HEK293 (cell line): ENCODE measurements around the gene LHX5.

Source experiments
- CTCF ChIA-PET: fragments of 350-600 bp; formaldehyde crosslinking; extraction: SDS; loops from one replicate; lab custom pipeline; 2021; ENCODE audit warnings: antibody characterized with exemption; lab: Yijun Ruan, JAX
- POLR2A ChIA-PET: fragments of 300-600 bp; formaldehyde crosslinking; extraction: SDS; loops from one replicate; lab custom pipeline; 2020; ENCODE audit warnings: antibody characterized with exemption, inconsistent platforms; lab: Yijun Ruan, JAX
- H3K27ac ChIP-seq: fragments of 200-500 bp; sonication (Bioruptor generic); 2 replicates; pipeline ENCODE4 v1.5.1; 2014; ENCODE audit warnings: low read depth, low read length, control low read depth, inconsistent platforms; ENCODE audit errors: extremely low read depth
- H3K36me3 ChIP-seq, 2 experiments: fragments of 200-500 bp in 1 of 2; sonication (Bioruptor generic) in 1 of 2; 1 replicate in 1 of 2; 2 replicates in 1 of 2; pipeline ENCODE4 v1.5.1; 2014 to 2017; ENCODE audit warnings: inconsistent platforms in 2 of 2, low read length in 2 of 2; ENCODE audit not compliant: control insufficient read depth in 2 of 2, insufficient read depth in 1 of 2
- H3K4me1 ChIP-seq: fragments of 200-500 bp; sonication (Bioruptor generic); 2 replicates; pipeline ENCODE4 v1.5.1; 2014; ENCODE audit warnings: mild to moderate bottlenecking, low read length, inconsistent platforms; ENCODE audit not compliant: control insufficient read depth, insufficient read depth
- H3K4me3 ChIP-seq: 2 replicates; pipeline ENCODE4 v1.5.1; 2011; ENCODE audit warnings: low read depth, mild to moderate bottlenecking, control low read depth, low read length, moderate library complexity
- H3K9me3 ChIP-seq: fragments of 200-500 bp; sonication (Bioruptor generic); 2 replicates; pipeline ENCODE4 v1.5.1; 2014; ENCODE audit warnings: low read depth, low read length, inconsistent platforms; ENCODE audit not compliant: control insufficient read depth, insufficient read depth
- GLI4 ChIP-seq: fragments of 450-650 bp; formaldehyde crosslinking; IDR thresholded peaks from 2 replicates; pipeline ENCODE4 v1.5.1; 2016; ENCODE audit warnings: missing biosample characterization, missing genetic modification characterization
- SCRT1 ChIP-seq: fragments of 450-650 bp; formaldehyde crosslinking; IDR thresholded peaks from 2 replicates; pipeline ENCODE4 v1.5.1; 2016; ENCODE audit warnings: missing biosample characterization, missing genetic modification characterization, borderline replicate concordance
- SCRT2 ChIP-seq: fragments of 450-650 bp; formaldehyde crosslinking; IDR thresholded peaks from 2 replicates; pipeline ENCODE4 v1.5.1; 2016; ENCODE audit warnings: missing biosample characterization, missing genetic modification characterization
- ZBTB17 ChIP-seq: fragments of 450-650 bp; formaldehyde crosslinking; IDR thresholded peaks from 2 replicates; pipeline ENCODE4 v1.5.1; 2016; ENCODE audit warnings: missing biosample characterization, missing genetic modification characterization
- ZNF157 ChIP-seq: fragments of 450-650 bp; formaldehyde crosslinking; IDR thresholded peaks from 2 replicates; pipeline ENCODE4 v1.5.1; 2016; ENCODE audit warnings: missing biosample characterization, missing genetic modification characterization
- ZNF16 ChIP-seq: fragments of 450-650 bp; formaldehyde crosslinking; IDR thresholded peaks from 2 replicates; pipeline ENCODE4 v1.5.1; 2016; ENCODE audit warnings: low read depth, missing biosample characterization, missing genetic modification characterization
- ZNF302 ChIP-seq: fragments of 450-650 bp; formaldehyde crosslinking; IDR thresholded peaks from 2 replicates; pipeline ENCODE4 v1.5.1; 2016; ENCODE audit warnings: missing biosample characterization, missing genetic modification characterization, low read depth
- ZNF335 ChIP-seq: fragments of 450-650 bp; formaldehyde crosslinking; conservative IDR thresholded peaks from 2 replicates; pipeline ENCODE4 v1.5.1; 2016; ENCODE audit warnings: missing biosample characterization, missing genetic modification characterization
- ZNF549 ChIP-seq: fragments of 450-650 bp; IDR thresholded peaks from 2 replicates; pipeline ENCODE4 v1.5.1; 2018; ENCODE audit warnings: missing biosample characterization, missing genetic modification characterization, mild to moderate bottlenecking, inconsistent platforms, moderate library complexity
- ZNF626 ChIP-seq: fragments of 450-650 bp; sonication (Bioruptor Pico); formaldehyde crosslinking; IDR thresholded peaks from 2 replicates; pipeline ENCODE4 v1.5.1; 2018; ENCODE audit warnings: missing biosample characterization, missing genetic modification characterization, inconsistent platforms
- ZSCAN30 ChIP-seq: fragments of 450-650 bp; IDR thresholded peaks from 2 replicates; pipeline ENCODE4 v1.5.1; 2018; ENCODE audit warnings: missing biosample characterization, mild to moderate bottlenecking, missing genetic modification characterization, moderate library complexity
- TF ChIP-seq, protein P1 (sequence below): fragments of 450-650 bp; formaldehyde crosslinking; IDR thresholded peaks from 2 replicates; pipeline ENCODE4 v1.5.1; 2016; ENCODE audit warnings: missing biosample characterization, missing genetic modification characterization
- TF ChIP-seq, protein P2 (sequence below): fragments of 450-650 bp; formaldehyde crosslinking; IDR thresholded peaks from 2 replicates; pipeline ENCODE4 v1.5.1; 2016; ENCODE audit warnings: missing biosample characterization, missing genetic modification characterization, borderline replicate concordance
- TF ChIP-seq, protein P3 (sequence below): fragments of 450-650 bp; formaldehyde crosslinking; IDR thresholded peaks from 2 replicates; pipeline ENCODE4 v1.5.1; 2016; ENCODE audit warnings: missing biosample characterization, missing genetic modification characterization

LHX5 gene

DNA sequence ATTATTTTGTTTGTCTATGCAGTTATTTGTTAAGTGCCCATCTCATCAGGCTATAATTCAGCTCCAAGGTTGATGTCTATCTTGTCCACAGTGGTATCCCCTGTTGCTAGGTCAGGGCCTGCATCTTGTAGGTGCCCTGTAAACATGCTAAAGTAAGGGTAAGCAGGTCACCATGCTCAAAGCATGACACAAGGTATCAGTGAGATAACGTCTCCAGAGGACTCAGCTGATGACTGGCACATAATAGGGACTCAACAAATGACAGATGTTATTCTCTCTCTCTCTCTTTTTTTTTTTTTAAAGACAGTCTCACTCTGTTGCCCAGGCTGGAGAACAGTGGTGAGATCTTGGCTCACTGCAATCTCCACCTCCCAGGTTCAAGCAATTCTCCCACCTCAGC is 47.2 kb downstream of the LHX5 start:
- H3K4me3 ChIP-seq = no peak overlapping the region
- no peak for TF ChIP-seq ZNF16 (tag by site-specific recombination)
- no peak for TF ChIP-seq ZNF157 (tag by site-specific recombination)
- TF ChIP-seq, all 188 proteins: peak for 0
- H3K4me1 ChIP-seq = no peaks in the 10 kb centered on the region
- no peak overlapping the region for H3K27ac ChIP-seq
- ChIA-PET POLR2A (no interaction called here), CTCF (interaction anchor here (0.6 to 1.9 kb wide), 21 partner anchors 10 to 814 kb away, joined by 3 to 21 read pairs (median 5); no protein-coding TSS in a partner anchor)
- H3K36me3 ChIP-seq = peaks cover 0 to 4% of the 10 kb centered on the region in 2 experiments; a peak in 1 of 3 replicates
- no peaks in the 10 kb centered on the region for H3K9me3 ChIP-seq

DNA sequence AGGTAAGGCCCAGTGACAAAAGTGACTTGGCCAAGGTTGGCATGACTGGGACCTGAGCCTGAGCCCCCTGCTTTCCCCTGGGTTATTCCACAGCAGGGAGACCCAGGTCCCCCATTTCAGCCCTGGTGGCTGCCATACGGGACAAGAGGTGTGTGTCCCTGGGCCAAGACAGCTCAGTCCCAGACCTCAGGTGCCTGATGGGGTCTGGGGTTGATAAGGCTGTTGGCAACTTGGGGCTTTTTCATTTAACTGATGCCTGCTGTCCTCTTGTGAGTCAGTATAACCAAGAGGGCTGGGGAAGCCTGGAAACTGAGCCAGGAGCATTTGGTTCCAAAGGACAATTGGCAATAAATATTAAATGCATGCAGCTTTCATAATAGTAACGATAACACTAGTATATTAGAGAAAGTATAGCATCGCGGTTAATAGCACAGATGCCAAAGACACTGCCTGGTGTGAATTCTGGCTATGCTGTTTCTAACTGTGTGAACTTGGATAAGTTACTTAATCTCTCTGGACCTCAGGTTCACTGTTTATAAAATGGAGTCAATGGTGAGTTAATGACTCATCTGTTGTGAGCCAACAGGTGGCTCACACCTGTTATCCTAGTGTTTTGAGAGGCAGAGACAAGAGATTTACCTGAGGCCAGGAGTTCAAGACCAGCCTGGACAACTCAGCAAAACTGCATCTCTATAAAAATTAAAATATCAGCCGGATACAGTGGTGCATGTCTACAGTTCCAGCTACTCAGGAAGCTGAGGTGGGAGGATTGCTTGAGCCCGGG is 48.6 kb downstream of the LHX5 start:
- H3K9me3 ChIP-seq = no peaks in the 10 kb centered on the region
- peak; percentile 99 for TF ChIP-seq SCRT2
- no peak for TF ChIP-seq ZBTB17
- TF ChIP-seq GLI4 (tag by site-specific recombination) = no peak
- TF ChIP-seq, protein P1, sequence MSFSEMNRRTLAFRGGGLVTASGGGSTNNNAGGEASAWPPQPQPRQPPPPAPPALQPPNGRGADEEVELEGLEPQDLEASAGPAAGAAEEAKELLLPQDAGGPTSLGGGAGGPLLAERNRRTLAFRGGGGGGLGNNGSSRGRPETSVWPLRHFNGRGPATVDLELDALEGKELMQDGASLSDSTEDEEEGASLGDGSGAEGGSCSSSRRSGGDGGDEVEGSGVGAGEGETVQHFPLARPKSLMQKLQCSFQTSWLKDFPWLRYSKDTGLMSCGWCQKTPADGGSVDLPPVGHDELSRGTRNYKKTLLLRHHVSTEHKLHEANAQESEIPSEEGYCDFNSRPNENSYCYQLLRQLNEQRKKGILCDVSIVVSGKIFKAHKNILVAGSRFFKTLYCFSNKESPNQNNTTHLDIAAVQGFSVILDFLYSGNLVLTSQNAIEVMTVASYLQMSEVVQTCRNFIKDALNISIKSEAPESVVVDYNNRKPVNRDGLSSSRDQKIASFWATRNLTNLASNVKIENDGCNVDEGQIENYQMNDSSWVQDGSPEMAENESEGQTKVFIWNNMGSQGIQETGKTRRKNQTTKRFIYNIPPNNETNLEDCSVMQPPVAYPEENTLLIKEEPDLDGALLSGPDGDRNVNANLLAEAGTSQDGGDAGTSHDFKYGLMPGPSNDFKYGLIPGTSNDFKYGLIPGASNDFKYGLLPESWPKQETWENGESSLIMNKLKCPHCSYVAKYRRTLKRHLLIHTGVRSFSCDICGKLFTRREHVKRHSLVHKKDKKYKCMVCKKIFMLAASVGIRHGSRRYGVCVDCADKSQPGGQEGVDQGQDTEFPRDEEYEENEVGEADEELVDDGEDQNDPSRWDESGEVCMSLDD (tag by site-specific recombination) = no peak
- TF ChIP-seq ZNF626 (tag by site-specific recombination) = no peak
- TF ChIP-seq, protein P2, sequence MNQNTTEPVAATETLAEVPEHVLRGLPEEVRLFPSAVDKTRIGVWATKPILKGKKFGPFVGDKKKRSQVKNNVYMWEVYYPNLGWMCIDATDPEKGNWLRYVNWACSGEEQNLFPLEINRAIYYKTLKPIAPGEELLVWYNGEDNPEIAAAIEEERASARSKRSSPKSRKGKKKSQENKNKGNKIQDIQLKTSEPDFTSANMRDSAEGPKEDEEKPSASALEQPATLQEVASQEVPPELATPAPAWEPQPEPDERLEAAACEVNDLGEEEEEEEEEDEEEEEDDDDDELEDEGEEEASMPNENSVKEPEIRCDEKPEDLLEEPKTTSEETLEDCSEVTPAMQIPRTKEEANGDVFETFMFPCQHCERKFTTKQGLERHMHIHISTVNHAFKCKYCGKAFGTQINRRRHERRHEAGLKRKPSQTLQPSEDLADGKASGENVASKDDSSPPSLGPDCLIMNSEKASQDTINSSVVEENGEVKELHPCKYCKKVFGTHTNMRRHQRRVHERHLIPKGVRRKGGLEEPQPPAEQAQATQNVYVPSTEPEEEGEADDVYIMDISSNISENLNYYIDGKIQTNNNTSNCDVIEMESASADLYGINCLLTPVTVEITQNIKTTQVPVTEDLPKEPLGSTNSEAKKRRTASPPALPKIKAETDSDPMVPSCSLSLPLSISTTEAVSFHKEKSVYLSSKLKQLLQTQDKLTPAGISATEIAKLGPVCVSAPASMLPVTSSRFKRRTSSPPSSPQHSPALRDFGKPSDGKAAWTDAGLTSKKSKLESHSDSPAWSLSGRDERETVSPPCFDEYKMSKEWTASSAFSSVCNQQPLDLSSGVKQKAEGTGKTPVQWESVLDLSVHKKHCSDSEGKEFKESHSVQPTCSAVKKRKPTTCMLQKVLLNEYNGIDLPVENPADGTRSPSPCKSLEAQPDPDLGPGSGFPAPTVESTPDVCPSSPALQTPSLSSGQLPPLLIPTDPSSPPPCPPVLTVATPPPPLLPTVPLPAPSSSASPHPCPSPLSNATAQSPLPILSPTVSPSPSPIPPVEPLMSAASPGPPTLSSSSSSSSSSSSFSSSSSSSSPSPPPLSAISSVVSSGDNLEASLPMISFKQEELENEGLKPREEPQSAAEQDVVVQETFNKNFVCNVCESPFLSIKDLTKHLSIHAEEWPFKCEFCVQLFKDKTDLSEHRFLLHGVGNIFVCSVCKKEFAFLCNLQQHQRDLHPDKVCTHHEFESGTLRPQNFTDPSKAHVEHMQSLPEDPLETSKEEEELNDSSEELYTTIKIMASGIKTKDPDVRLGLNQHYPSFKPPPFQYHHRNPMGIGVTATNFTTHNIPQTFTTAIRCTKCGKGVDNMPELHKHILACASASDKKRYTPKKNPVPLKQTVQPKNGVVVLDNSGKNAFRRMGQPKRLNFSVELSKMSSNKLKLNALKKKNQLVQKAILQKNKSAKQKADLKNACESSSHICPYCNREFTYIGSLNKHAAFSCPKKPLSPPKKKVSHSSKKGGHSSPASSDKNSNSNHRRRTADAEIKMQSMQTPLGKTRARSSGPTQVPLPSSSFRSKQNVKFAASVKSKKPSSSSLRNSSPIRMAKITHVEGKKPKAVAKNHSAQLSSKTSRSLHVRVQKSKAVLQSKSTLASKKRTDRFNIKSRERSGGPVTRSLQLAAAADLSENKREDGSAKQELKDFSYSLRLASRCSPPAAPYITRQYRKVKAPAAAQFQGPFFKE = no peak
- TF ChIP-seq, protein P3, sequence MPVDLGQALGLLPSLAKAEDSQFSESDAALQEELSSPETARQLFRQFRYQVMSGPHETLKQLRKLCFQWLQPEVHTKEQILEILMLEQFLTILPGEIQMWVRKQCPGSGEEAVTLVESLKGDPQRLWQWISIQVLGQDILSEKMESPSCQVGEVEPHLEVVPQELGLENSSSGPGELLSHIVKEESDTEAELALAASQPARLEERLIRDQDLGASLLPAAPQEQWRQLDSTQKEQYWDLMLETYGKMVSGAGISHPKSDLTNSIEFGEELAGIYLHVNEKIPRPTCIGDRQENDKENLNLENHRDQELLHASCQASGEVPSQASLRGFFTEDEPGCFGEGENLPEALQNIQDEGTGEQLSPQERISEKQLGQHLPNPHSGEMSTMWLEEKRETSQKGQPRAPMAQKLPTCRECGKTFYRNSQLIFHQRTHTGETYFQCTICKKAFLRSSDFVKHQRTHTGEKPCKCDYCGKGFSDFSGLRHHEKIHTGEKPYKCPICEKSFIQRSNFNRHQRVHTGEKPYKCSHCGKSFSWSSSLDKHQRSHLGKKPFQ (tag by site-specific recombination) = 0 out of 2 replicates have a peak, but pooled peaks have one; percentile 22
- TF ChIP-seq ZNF302 (tag by site-specific recombination) = no peak
- TF ChIP-seq ZNF335 (tag by site-specific recombination) = no peak
- peak; percentile 97 for TF ChIP-seq SCRT1 (tag by site-specific recombination)
- no peak for TF ChIP-seq ZNF549 (tag by site-specific recombination)
- TF ChIP-seq ZSCAN30 (tag by site-specific recombination) = peak; percentile 89
- ChIA-PET CTCF (interaction anchor here (0.5 to 1.3 kb wide), 2 partner anchors 110 to 1202 kb away, joined by 3 to 8 read pairs; no protein-coding TSS in a partner anchor), POLR2A (interaction anchor here (1.2 kb wide), 1 partner anchor 238 kb away, joined by 9 read pairs; the partner anchor contains the start of genes DDX54 and RITA1)
- H3K36me3 ChIP-seq = peaks cover 0 to 4% of the 10 kb centered on the region in 2 experiments; a peak in 1 of 3 replicates
- peak overlapping the region; percentile 59; the same call in 1 of the 2 replicates for H3K27ac ChIP-seq
- H3K4me1 ChIP-seq = no peaks in the 10 kb centered on the region
- peak overlapping the region; percentile 51 for H3K4me3 ChIP-seq
